ENCODE measurements around the gene PIGM.

PIGM gene

DNA sequence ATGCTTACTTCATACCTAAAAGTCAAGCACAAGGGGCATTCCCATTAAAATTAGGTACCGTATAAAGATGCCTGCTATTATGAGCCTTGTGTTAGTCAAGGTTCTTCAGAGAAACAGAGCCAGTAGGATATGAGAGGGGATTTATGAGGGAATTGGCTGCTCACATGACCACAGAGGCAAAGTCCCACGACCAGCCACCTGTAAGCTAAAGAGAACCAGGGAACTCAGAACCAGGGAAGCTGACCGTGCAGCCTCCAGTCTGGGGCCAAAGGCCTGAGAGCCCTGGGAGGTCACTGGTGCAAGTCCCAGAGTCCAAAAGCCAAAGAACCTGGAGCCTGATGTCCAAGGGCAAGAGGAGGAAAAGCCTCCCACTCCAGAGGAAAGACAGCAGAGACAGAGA lies 20.0 kb downstream of the PIGM start:
- TF ChIP-seq CTCF (IDR thresholded peaks at IDR 0.05; ENCODE audit: insufficient read depth, low read depth, low read length, missing control alignments): no peak
- DNase-seq (ENCODE audit: low read depth): no peak

DNA sequence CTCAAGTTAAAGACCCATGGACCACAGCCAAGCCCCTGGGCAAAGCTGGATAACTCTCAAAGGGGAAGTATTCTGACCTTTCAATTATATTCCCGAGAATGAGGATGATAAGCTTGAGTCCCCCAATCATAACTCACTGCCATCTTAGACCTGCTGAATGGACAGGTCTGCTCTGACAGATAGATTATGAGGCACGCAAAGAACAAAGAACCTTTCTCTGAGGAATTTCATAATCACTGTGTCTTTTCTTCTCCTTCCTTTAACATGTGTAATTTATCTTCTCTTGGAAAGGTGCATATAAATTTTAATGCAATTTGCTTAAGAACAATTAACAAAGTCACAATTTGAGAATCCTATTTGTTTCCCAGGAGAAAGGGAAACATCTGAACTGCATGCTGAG lies 22.0 kb downstream of the PIGM start:
- no peak for DNase-seq (ENCODE audit: low read depth)
- no peak for TF ChIP-seq CTCF (IDR thresholded peaks at IDR 0.05; ENCODE audit: insufficient read depth, low read depth, low read length, missing control alignments)
- no peak overlapping the region for H3K4me3 ChIP-seq (ENCODE audit: low read length)

More for the DNA sequence above, 20.0 kb downstream of the PIGM start:
- H3K4me3 ChIP-seq (ENCODE audit: low read length): no peak overlapping the region

DNA sequence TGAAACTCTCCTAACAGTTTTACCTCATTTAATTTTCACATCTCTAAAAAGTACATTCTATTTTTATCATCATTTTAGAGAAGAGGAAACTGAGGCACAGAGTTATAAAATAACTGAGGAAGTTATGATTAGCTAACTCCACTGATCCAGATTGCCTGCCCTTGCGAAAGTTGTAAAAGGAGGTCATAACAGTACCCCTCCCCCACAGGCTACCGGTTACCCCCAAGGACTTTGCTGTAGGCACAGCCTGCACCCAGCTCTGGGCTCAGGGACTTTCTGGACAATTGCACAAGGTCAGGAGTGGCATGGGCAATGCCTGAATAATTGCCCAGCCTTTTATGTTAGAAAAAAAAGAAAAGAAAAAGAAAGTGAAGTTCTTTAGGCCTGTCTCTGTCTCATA lies 22.7 kb downstream of the PIGM start:
- DNase-seq (ENCODE audit: low read depth): no peak
- no peak overlapping the region for H3K4me3 ChIP-seq (ENCODE audit: low read length)
- no peak for TF ChIP-seq CTCF (IDR thresholded peaks at IDR 0.05; ENCODE audit: insufficient read depth, low read depth, low read length, missing control alignments)

DNA sequence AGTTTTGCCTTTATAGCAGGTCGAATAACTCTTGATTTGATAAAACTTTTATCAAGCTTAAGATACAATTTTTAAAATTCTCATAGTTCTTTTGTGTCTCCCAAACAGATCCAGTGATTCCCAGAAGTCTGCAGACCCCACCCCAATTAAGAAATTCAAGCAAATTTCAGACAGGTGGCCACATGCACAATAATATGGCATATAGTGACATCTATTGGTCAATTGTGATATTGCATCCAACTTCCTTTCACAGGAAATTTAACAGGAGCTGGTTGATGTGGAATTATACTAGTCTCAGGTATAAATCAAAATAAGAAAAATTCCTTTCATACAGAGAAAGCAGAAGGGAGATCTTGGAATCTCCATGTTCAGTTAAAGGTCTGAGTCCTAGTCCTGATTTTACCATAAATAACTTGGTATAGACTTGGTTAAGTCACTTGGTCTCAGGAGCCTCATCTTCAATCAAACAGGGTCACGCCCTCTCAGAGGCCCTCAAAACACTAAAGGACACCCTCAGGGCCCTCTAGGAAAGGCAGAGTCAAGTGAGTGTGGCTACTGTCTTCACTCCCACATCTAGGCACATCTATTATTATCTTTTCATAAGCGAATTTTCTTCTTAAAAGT lies 24.1 kb downstream of the PIGM start:
- peak; percentile 42 for DNase-seq (ENCODE audit: low read depth)
- peak; percentile 59 for TF ChIP-seq CTCF (IDR thresholded peaks at IDR 0.05; ENCODE audit: insufficient read depth, low read depth, low read length, missing control alignments)
- H3K4me3 ChIP-seq (ENCODE audit: low read length): no peak overlapping the region

DNA sequence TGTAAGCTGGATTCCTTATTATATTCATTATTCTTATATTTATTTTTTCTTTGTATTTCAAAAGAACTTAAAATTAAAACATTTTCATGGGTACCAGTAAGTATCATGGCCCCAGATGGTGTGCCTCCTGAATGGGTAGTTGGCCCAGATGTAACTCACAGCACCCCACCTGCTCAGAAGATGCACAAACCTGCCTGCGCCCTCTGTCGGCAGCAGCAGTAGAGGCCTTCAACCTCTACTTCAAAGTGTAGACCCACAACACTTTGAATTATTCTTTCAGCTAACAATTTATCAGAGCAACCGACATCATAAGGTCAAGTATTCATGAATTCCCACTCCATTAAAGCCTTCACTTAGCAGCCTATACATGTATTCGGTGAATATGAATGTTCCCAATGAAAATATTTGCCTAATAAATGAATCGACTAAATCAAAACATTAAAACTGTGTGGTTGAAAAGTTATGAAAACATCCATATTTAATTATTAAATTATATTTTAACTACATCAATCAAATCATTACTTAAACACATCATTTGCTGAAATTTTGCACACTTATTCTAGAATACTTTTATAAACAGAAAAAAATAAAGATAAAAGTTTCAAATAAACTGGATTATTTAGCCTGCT lies 25.4 kb downstream of the PIGM start:
- H3K4me3 ChIP-seq (ENCODE audit: low read length): no peak overlapping the region
- peak; percentile 83 for DNase-seq (ENCODE audit: low read depth)
- TF ChIP-seq CTCF (IDR thresholded peaks at IDR 0.05; ENCODE audit: insufficient read depth, low read depth, low read length, missing control alignments): peak; percentile 99

DNA sequence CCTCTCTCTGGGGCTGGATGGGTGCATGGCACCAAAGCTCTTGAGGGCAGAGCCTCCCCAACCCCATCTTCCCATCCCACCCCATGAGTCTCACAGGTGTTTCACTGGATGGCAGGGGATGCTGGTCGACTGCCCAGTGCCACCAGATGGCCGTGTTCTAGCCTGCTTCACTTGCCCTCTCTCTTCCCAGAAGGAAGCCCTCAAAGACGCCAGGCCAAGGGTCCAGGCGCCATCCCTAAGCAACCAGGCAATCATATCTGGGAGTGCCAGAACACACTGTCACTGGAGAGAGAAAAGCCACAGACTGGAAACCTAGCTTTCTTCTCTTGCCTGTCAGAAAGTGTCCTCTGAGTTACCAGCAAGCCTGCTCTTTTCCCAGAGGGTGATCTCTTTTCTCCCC lies 26.7 kb downstream of the PIGM start:
- DNase-seq (ENCODE audit: low read depth): no peak
- TF ChIP-seq CTCF (IDR thresholded peaks at IDR 0.05; ENCODE audit: insufficient read depth, low read depth, low read length, missing control alignments): no peak
- H3K4me3 ChIP-seq (ENCODE audit: low read length): no peak overlapping the region

DNA sequence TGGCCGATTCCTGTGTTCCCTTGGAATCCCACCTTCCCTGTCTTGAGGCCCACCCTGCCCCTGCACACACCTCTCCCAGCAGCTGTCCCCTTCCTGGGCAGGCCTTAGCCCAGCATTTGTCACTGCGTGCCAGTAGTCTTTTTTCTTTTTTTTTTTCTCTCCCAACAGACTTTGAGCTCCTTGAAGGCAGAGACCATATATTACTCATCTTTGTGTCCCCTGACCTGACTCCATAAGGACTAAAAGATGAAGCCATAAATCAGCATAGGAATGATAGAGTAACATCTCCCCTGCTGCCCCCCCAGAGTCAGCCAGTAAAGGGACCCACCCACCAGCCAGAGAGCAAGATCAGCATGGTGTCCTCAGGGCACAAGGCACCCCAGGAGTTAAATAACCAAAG lies 27.4 kb downstream of the PIGM start:
- H3K4me3 ChIP-seq (ENCODE audit: low read length): no peak overlapping the region
- DNase-seq (ENCODE audit: low read depth): no peak
- TF ChIP-seq CTCF (IDR thresholded peaks at IDR 0.05; ENCODE audit: insufficient read depth, low read depth, low read length, missing control alignments): no peak
